DMS 273 treated with DMSO at 0.1 percent for 48 hours (cell line): Measurements from ENCODE around the gene CD1B.
"Not testable (repeated sequence)": the region's sequence is repeated elsewhere in the genome, so short reads cannot be mapped to it uniquely, and the experiment has no call there.

ENCODE experiments used
- DNase-seq: peaks from one replicate; lab custom pipeline; 2025; lab: John Stamatoyannopoulos, UW

CD1B gene

DNA sequence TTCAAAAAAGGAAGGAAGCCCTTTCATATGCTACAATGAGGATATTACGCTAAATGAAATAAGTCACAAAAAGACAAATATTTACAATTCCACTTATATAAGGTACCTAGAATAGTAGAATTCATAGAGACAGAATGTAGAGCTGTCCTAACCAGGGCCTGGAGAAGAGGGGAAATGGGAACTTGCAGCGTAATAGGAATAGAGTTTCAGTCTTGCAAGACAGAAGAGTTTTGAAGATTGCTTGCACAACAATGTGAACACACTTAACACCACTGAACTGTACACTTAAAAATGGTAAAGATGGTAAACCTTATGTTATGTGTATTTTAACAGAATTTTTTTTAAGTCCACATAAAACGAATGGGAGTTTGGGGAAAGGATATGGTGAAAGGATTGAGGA lies 2.9 kb downstream of the CD1B start:
- no peak for DNase-seq

DNA sequence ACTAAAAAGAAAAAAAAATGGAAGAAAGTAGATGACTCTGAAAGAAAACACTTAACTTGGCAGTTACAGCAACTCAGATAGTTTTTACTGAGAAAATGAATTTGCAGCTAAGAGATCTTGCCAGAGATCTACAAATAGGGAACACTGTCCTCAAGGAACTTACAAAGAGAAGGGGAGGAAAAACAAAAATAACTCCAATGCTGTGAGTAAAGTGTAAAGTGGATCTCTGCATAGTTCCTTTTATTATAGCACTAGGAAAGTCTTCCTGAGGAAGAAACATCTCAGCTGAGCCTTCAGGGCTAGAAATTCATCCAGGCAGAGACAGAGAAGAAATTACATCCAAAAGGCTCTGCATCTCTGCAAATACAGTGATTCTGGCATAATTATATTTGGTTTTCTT lies 3.9 kb downstream of the CD1B start:
- no peak for DNase-seq

DNA sequence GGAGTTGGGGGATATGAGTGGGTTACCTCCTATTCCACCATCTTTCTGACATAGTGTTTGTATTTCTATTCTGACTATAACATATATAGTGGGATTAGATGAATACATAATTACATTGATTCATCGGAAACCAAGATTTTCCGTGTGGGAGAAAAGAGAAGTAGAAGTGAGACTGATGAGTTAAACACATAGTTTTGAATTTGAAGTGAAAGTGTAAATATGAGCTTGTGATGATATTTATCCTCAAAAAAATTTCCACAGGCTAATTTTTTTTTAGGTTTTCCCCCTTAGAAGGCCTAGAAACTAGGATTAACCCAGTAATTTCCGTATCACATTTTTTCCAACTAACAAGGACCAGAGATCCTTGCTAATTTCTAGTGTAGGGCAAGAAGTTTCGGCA lies 6.9 kb downstream of the CD1B start:
- no peak for DNase-seq

DNA sequence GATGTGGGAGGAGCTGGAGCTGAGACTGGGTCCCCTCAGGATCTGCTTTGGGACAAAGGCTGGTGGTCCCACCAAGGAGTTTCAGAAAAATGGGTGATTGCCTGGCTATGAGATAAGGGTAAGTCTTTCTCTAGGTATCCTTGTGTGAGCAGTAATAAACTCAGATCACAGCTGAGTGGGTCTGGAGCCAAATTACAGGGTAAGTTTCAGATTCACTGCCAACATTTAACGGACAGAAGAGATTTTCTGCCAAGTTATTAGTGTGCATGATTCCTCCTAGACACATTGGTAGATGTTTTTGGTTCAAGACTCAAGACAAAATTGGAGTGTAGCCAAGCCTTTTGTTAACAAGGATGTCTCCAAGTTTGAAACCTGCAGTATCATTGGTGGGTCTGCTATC lies 7.5 kb downstream of the CD1B start:
- no peak for DNase-seq

DNA sequence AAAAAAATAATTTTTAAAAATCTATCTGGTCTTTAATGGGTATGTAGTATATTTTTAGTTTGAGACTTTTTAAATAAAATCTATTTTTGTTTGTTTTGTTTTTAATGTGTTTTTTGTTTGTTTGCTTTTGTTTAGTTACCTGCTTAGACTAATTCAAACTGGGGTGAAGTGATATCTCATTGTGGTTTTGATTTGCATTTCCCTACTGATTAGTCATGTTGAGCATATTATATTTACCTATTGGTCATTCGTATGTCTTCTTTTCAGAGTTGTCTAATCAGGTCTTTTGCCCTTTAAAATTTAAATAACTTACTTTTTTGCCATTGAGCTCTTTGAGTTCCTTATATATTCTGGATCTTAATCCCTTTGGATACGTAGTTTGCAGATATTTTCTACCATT lies 20.3 kb downstream of the CD1B start:
- DNase-seq, result no peak

DNA sequence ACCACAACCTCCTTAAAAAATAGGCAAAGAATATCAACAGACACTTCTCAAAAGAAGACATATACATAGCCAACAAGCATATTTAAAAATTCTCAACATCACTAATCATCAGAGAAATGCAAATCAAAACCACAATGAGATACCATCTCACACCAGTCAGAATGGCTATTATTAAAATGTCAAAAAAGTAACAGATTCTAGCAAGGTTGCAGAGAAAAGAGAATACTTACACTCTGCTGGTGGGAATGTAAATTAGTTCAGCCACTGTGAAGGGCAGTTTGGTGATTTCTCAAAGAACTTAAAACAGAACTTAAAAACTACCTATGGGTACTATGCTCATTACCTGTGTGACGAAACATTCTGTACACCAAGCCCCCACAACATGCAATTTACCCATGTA lies 20.7 kb downstream of the CD1B start:
- DNase-seq, result no peak

DNA sequence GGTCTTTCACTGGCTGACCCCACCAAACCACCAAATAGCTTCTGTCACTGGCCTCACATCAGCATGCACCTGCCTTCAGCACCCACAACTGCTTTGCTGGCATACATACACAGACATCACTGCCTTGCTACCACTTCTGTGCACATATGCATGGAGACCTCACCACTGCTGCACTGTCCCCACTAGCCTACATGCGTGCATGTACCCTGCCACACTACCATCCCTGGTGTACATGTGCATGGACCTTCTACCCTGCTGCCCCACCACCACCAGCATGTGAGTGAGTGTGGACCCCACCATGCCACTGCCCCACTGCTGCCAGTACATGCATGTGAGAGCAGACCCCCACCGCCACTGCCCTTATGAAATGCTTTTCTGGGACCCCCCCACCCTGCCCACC lies 35.5 kb downstream of the CD1B start:
- no peak for DNase-seq

DNA sequence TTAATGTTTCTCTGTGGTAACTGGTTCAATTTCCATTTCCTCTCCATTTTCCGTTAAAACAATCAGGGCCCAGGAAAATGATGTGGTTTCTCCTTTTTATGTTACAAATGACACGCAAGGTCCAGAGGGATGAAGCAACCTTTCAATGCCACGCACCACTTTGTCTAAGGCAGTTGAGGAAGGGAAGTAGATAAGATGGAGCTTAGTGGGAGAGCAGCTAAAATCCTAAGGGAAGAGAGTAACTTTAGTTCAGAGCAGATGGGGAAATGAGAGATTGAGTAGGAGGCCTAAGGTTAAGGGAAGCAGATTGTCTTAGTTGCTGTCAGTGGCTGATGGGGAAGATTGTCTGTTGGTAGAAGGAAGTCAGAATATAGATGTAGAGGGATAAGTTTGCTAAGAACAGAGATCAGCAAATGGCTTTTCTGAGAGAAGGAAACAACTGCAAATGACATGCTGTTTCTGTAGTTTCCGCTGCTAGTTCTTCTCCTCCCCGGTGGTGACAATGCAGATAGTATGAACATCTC lies 40.9 kb downstream of the CD1B start:
- DNase-seq, result no peak

DNA sequence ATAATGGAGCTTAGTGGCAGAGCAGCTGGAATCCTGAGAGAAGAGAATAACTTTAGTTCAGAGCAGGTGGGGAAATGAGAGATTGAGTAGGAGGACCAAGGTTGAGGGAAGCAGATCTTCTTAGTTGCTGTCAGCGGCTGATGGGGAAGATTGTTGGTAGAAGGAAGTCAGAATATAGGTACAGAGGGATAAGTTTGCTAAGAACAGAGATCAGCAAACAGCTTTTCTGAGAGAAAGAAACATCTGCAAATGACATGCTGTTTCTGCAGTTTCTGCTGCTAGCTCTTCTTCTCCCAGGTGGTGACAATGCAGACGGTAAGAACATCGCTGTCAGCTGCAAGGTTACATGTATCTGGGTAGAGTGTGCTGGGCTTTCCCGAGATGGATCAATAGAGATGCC lies 41.5 kb downstream of the CD1B start, which contains the start of gene CD1C:
TSS of gene CD1C (plus strand) at position 113 of the 400 bp plus-strand sequence. CDS start at position 255, 142 bp downstream.
- DNase-seq, result no peak

DNA sequence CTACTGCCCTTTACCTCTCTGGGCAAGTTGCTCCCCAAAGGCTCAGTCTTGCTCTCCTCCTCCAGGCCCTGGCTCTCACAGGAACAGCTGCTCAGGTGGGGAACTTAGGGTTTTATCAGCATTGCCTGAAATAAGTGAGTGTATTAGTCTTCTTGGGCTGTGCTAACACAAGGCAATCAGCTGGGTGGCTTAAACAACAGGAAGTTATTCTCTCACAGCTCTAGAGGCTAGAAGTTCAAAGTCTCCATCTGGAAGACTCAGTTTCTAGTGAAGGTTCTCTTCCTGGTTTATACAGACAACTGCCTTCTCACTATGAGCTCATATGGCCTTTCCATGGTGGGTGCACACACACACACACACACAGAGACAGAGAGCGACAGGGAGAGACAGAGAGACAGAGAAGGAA lies 44.4 kb downstream of the CD1B start:
- DNase-seq, result no peak

DNA sequence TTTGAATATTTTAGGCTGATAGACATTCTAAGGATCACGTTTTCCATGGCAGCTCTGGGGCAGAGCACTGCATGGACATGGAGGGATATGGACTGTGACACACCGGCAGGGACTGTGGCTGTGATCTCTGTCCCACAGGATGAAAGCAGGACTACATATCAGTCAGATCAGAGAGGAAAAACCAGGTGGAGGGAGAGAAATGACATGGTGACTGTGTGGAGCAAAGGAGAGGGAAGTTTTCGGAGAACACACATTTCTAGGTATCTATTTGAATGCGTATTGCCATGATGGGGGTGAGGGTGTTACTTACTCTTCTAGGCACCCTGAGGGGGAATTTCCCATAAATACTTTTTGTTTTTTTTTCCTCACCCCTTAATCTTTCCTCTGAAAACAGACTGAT lies 44.8 kb downstream of the CD1B start:
- no peak for DNase-seq

DNA sequence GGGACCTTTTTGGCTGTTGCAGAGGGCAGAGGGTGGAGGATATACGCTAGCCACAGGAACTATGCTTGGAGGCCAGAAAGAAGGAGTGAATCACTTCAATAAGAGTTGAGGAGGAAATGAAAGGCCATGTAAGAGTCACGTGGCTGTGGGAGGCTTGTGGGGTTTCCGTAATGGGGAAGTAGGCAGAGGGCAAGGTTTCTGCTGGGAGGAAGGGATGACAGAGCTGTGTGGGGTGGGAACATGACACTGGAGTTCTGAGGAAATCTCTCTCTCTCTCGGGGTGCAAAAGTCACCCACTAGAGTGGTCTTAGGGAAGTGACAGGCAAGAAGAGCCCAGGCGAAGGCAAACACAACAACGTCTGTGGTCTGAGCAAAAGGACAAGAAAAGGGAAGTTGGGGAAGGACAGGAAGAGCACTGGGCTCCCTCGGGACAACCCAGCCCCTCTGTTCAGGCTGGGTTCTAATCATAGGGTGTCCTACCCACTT lies 45.5 kb downstream of the CD1B start:
- DNase-seq, result no peak

DNA sequence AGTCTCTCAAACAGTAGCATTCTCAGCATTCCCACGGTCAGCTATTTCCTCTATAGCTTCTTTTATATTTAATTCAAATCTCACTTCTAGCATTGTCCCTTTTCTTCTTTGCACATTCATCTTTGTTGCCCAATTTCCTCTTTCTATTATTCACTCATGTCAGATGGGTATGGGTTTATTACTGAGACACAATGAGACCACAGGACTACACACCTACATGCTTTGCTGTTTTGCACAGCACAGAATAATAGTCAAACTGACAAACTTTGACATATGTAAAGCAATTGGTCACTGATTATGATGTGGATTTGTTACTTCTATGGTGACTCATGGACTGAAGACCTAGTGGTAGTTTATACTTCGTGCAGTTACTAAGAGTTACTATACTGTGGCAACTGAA lies 47.4 kb downstream of the CD1B start:
- DNase-seq, result no peak

DNA sequence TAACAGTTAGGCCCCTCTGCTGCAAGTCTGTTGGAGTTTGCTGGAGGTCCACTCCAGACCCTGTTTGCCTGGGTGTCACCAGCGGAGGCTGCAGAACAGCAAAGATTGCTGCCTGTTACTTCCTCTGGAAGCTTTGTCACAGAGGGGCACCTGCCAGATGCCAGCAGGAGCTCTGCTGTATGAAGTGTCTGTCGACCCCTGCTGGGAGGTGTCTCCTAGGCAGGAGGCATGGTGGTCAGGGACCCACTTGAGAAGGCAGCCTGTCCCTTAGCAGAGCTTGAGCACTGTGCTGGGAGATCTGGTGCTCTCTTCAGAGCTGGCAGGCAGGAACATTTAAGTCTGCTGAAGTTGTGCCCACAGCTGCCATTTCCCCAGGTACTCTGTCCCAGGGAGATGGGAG lies 48.9 kb downstream of the CD1B start:
- not testable (repeated sequence) for DNase-seq
